ENCODE measurements around the gene SLC7A11.

Gene SLC7A11

GRCh38 chr4:138202686-138203085, 39.5 kb downstream of the SLC7A11 start:
- no peak overlapping the region for H3K4me3 ChIP-seq (replicated peaks; ENCODE audit: low read depth, low read length)
- TF ChIP-seq CTCF (IDR thresholded peaks at IDR 0.05; ENCODE audit: low read length, missing control alignments) = no peak
- DNase-seq (ENCODE audit: low read depth) = no peak

GRCh38 chr4:138200236-138200590, 41.9 kb downstream of the SLC7A11 start:
- DNase-seq (ENCODE audit: low read depth) = no peak
- no peak overlapping the region for H3K4me3 ChIP-seq (replicated peaks; ENCODE audit: low read depth, low read length)
- no peak for TF ChIP-seq CTCF (IDR thresholded peaks at IDR 0.05; ENCODE audit: low read length, missing control alignments)

- H3K4me3 ChIP-seq (replicated peaks; ENCODE audit: low read depth, low read length) = no peak overlapping the region
- DNase-seq (ENCODE audit: low read depth) = peak; percentile 57
- TF ChIP-seq CTCF (IDR thresholded peaks at IDR 0.05; ENCODE audit: low read length, missing control alignments) = no peak
Observed at GRCh38 chr4:138199568-138200235, 42.4 kb downstream of the SLC7A11 start.

- no peak for DNase-seq (ENCODE audit: low read depth)
- no peak overlapping the region for H3K4me3 ChIP-seq (replicated peaks; ENCODE audit: low read depth, low read length)
- TF ChIP-seq CTCF (IDR thresholded peaks at IDR 0.05; ENCODE audit: low read length, missing control alignments) = no peak
Observed at GRCh38 chr4:138196153-138196552, 46.0 kb downstream of the SLC7A11 start.

- no peak overlapping the region for H3K4me3 ChIP-seq (replicated peaks; ENCODE audit: low read depth, low read length)
- no peak for TF ChIP-seq CTCF (IDR thresholded peaks at IDR 0.05; ENCODE audit: low read length, missing control alignments)
- no peak for DNase-seq (ENCODE audit: low read depth)
Observed at GRCh38 chr4:138193963-138194362, 48.2 kb downstream of the SLC7A11 start.

- no peak for TF ChIP-seq CTCF (IDR thresholded peaks at IDR 0.05; ENCODE audit: low read length, missing control alignments)
Observed at GRCh38 chr4:138192113-138192512, 50.0 kb downstream of the SLC7A11 start.

GRCh38 chr4:138190452-138190858, 51.7 kb downstream of the SLC7A11 start:
- no peak overlapping the region for H3K4me3 ChIP-seq (replicated peaks; ENCODE audit: low read depth, low read length)
- TF ChIP-seq CTCF (IDR thresholded peaks at IDR 0.05; ENCODE audit: low read length, missing control alignments) = no peak
- DNase-seq (ENCODE audit: low read depth) = no peak

More at GRCh38 chr4:138192113-138192512, 50.0 kb downstream of the SLC7A11 start:
- H3K4me3 ChIP-seq (replicated peaks; ENCODE audit: low read depth, low read length) = no peak overlapping the region
- DNase-seq (ENCODE audit: low read depth) = no peak
